GM12872 (cell line): ENCODE data around the gene C17orf113.
A peak's percentile ranks its signal among the peaks of the same experiment; 100 is the strongest.

Source experiments
- CTCF ChIP-seq: IDR thresholded peaks from 3 replicates; pipeline ENCODE4 v1.5.1; 2011; ENCODE audit warnings: low read depth, mild to moderate bottlenecking, low read length, moderate library complexity; ENCODE audit not compliant: insufficient read depth

C17orf113 gene

DNA sequence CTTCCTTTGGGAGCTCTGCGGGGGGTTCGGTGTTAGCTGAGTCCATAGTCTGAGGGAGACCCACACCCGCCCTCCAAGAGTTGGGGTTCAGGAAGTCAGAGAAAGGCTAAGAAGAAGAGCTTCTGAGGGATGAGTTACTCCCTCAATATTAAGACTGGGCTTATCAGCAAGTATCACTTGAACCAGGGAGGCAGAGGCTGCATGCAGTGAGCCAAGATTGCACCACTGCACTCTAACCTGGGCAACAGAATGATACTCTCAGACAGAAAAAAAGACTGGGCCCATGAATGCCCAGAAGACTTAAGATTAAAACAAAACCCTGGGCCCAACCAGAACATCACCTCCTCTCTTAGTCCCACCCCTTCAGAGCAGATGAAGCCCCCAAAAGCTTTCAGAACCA is 24.5 kb downstream of the C17orf113 start:
- no peak for TF ChIP-seq CTCF

- TF ChIP-seq CTCF = no peak
Measured at GRCh38 chr17:42025191-42025579, 25.2 kb downstream of the C17orf113 start.

- no peak for TF ChIP-seq CTCF
Measured at GRCh38 chr17:42023524-42024349, 26.7 kb downstream of the C17orf113 start.

DNA sequence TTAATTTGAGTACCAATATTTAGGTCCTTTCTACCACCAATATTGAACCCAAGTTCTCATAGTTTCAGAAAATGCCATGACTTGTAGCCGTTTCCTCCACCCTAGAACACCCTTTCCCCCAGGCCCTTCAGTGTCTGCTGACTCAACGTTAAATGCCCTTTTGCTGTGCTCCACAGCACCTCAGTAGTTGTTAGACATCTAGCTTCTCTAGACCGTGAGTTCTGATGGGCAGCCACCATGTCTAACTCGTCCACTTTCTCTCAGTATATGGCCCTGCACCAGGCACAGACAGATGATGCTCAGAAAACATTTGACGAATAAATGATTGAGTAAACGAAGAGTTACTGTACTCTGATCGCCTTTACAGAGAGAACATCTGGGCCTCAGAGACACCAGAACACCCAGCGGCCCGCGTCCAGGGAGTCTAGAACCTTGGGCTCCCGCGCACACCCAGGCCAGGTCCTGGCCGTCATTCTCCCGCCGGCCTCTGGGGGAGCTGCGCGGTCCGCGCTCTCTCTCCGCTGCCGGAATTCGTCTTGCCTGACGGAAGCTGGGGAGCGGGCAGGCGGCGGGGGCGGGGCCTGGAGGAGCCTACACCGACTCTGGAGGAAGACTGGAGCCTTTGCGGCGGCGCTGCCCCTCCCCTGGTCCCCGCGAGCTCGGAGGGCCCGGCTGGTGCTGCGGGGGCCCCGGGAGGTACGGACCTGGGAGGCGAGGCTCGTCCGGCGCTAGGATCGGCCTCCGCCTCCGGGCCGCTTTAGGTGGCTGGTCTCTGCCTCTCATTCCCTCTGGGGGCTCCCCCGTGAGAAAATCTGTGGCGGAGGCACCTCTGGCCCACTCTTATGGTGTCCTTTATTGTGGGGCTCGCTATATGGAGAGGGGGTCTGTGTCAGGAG is 30.6 kb downstream of the C17orf113 start, which contains the start of gene NKIRAS2:
TSS of gene NKIRAS2 (plus strand) at position 582 of the 896 bp plus-strand sequence. CDS start 1,488 bp downstream, outside the sequence.
- TF ChIP-seq CTCF = peak; percentile 92

DNA sequence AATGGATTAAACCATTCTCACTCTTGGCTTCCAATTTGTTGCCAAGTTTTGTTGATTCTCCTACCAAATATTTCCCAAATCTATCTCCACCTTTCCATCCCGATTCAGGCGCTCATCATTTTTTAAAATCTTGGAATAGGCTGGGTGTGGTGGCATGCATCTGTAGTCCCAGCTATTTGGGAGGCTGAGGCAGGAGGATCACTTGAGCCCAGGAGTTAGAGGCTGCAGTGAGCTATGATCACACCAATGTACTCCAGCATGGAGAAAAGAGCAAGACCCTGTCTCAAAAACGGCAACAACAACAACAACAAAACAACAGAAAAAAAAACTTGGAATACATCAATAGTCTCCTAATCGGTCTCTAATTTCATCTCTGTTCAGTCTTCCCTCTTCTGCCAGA is 31.4 kb downstream of the C17orf113 start:
- TF ChIP-seq CTCF = no peak

DNA sequence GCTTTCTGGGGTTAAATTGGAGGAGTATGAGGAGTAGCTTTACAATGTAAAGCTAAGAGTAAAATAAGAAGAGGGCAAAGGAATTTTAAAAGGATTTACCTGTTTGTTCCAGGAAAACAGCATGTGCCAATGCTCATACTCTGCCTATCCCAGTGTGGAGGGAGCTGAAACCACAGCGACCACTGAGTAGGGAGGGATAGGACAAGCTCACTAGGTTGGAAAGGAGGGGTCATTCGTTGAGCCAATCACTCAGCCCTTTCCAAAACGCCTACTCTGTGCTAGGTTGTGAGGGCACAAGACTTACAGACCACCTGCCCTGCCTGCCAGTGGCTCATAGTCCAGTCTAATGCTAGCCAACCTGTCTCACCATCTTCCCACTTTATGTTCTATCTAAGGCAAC is 32.1 kb downstream of the C17orf113 start:
- no peak for TF ChIP-seq CTCF

GRCh38 chr17:42017866-42018200 is 32.6 kb downstream of the C17orf113 start:
- no peak for TF ChIP-seq CTCF
